RWPE1 (cell line): Measurements from ENCODE around the gene LAMC1.
A peak's percentile ranks its signal among the peaks of the same experiment; 100 is the strongest.

Source experiments
- CTCF ChIA-PET: fragments of 350-600 bp; sonication (Branson Sonifier 250); formaldehyde crosslinking; extraction: SDS; loops from one replicate; lab custom pipeline; 2021; lab: Yijun Ruan, JAX
- POLR2A ChIA-PET: fragments of 400-600 bp; formaldehyde crosslinking; extraction: SDS; loops from one replicate; lab custom pipeline; 2020; ENCODE audit warnings: antibody characterized with exemption; ENCODE audit not compliant: low non-redundant PET; lab: Yijun Ruan, JAX
- DNase-seq: peaks from one replicate; pipeline ENCODE4 v3.0.0; 2012; ENCODE audit warnings: low spot score
- H3K27ac ChIP-seq: fragments of 450-650 bp; 2 replicates; pipeline ENCODE4 v1.5.1; 2017
- CTCF ChIP-seq: fragments of 450-650 bp; conservative IDR thresholded peaks from 2 replicates; pipeline ENCODE4 v1.5.1; 2017; ENCODE audit warnings: low read depth, mild to moderate bottlenecking

LAMC1 gene

GRCh38 chr1:183179033-183179432, 155.8 kb downstream of the LAMC1 start:
- DNase-seq, result no peak
- TF ChIP-seq CTCF, result no peak
- POLR2A ChIA-PET, result no interaction called here
- no peak overlapping the region for H3K27ac ChIP-seq
- CTCF ChIA-PET, result no interaction called here

- no peak for DNase-seq
- POLR2A ChIA-PET, result no interaction called here
- H3K27ac ChIP-seq, result peak overlapping the region; percentile 62
- CTCF ChIA-PET, result no interaction called here
- TF ChIP-seq CTCF, result no peak
These were observed 157.0 kb downstream of the LAMC1 start for GRCh38 chr1:183180218-183180617.

GRCh38 chr1:183180634-183181056, 157.4 kb downstream of the LAMC1 start:
- H3K27ac ChIP-seq, result peak overlapping the region; percentile 68
- peak; percentile 55 for DNase-seq
- ChIA-PET CTCF (no interaction called here), POLR2A (no interaction called here)
- TF ChIP-seq CTCF, result no peak

GRCh38 chr1:183185941-183186490, 162.8 kb downstream of the LAMC1 start, which contains the start of gene LAMC2:
Gene LAMC2, plus strand, starts transcription at chr1:183186264. Its CDS starts 89 bp downstream, at chr1:183186353.
- DNase-seq, result peak; percentile 98
- CTCF ChIA-PET, result interaction anchor here (0.6 to 1.7 kb wide), 6 partner anchors 27 to 223 kb away, joined by 3 to 4 read pairs (median 3); no protein-coding TSS in a partner anchor
- TF ChIP-seq CTCF, result peak; percentile 62
- POLR2A ChIA-PET, result no interaction called here
- peak within 1 kb of the TSS; percentile 91 for H3K27ac ChIP-seq

GRCh38 chr1:183186841-183187240, 163.6 kb downstream of the LAMC1 start:
- no peak for TF ChIP-seq CTCF
- DNase-seq, result no peak
- no peak overlapping the region for H3K27ac ChIP-seq
- ChIA-PET CTCF (interaction anchor here (0.6 to 1.7 kb wide), 6 partner anchors 28 to 224 kb away, joined by 3 to 4 read pairs (median 3); no protein-coding TSS in a partner anchor), POLR2A (no interaction called here)

GRCh38 chr1:183188240-183188639, 165.0 kb downstream of the LAMC1 start:
- ChIA-PET CTCF (no interaction called here), POLR2A (no interaction called here)
- DNase-seq, result no peak
- no peak overlapping the region for H3K27ac ChIP-seq
- no peak for TF ChIP-seq CTCF
